ENCODE measurements around the gene SKOR1.

DNA sequence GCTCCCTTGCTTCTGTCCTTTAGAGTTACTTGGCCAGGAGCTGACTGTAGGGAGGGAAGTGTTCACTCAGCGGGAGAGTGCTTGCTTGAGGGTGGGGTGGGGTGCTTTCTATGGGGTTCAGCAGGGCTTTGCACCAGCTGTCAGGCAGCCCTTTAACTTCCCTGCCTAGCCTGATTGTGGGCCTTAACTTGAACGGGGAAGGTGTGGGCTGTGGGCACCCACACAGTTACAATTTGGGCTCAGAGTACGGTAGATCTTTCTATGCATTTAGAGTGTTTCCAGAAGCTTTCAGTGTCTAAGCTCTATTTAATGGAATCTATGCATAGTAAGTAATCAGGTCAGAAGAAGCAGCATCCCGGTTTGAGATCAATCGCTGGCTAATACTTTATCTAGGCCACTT lies 48.2 kb upstream of the SKOR1 start:
- TF ChIP-seq, protein P1, sequence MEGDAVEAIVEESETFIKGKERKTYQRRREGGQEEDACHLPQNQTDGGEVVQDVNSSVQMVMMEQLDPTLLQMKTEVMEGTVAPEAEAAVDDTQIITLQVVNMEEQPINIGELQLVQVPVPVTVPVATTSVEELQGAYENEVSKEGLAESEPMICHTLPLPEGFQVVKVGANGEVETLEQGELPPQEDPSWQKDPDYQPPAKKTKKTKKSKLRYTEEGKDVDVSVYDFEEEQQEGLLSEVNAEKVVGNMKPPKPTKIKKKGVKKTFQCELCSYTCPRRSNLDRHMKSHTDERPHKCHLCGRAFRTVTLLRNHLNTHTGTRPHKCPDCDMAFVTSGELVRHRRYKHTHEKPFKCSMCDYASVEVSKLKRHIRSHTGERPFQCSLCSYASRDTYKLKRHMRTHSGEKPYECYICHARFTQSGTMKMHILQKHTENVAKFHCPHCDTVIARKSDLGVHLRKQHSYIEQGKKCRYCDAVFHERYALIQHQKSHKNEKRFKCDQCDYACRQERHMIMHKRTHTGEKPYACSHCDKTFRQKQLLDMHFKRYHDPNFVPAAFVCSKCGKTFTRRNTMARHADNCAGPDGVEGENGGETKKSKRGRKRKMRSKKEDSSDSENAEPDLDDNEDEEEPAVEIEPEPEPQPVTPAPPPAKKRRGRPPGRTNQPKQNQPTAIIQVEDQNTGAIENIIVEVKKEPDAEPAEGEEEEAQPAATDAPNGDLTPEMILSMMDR (IDR thresholded peaks at IDR 0.05; ENCODE audit: insufficient read depth, low read length) = no peak
- no peak for TF ChIP-seq POLR2AphosphoS5 (IDR thresholded peaks at IDR 0.05; ENCODE audit: low read depth)
- TF ChIP-seq, protein P2, sequence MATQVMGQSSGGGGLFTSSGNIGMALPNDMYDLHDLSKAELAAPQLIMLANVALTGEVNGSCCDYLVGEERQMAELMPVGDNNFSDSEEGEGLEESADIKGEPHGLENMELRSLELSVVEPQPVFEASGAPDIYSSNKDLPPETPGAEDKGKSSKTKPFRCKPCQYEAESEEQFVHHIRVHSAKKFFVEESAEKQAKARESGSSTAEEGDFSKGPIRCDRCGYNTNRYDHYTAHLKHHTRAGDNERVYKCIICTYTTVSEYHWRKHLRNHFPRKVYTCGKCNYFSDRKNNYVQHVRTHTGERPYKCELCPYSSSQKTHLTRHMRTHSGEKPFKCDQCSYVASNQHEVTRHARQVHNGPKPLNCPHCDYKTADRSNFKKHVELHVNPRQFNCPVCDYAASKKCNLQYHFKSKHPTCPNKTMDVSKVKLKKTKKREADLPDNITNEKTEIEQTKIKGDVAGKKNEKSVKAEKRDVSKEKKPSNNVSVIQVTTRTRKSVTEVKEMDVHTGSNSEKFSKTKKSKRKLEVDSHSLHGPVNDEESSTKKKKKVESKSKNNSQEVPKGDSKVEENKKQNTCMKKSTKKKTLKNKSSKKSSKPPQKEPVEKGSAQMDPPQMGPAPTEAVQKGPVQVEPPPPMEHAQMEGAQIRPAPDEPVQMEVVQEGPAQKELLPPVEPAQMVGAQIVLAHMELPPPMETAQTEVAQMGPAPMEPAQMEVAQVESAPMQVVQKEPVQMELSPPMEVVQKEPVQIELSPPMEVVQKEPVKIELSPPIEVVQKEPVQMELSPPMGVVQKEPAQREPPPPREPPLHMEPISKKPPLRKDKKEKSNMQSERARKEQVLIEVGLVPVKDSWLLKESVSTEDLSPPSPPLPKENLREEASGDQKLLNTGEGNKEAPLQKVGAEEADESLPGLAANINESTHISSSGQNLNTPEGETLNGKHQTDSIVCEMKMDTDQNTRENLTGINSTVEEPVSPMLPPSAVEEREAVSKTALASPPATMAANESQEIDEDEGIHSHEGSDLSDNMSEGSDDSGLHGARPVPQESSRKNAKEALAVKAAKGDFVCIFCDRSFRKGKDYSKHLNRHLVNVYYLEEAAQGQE (IDR thresholded peaks at IDR 0.05; ENCODE audit: insufficient replicate concordance, low read depth) = no peak
- no peak for TF ChIP-seq GABPA (IDR thresholded peaks at IDR 0.05; ENCODE audit: low read depth)
- TF ChIP-seq SPI1 (IDR thresholded peaks at IDR 0.05; ENCODE audit: borderline replicate concordance, low read depth) = no peak
